Epithelial cell of proximal tubule (primary cell): ENCODE results near the gene TEX26. TPM values are rescaled to one million over a fixed set of nuclear protein-coding genes. Genes with fewer than 3 reads are reported as not detected.

ENCODE experiments used
- DNase-seq: peaks from one replicate; pipeline ENCODE4 v3.0.0-alpha.2; 2011; ENCODE audit warnings: low read depth
- H3K4me3 ChIP-seq: 2 replicates; pipeline ENCODE4 v1.5.1; 2011; ENCODE audit warnings: low read depth, mild to moderate bottlenecking, low read length
- total RNA-seq: library from RNA; depleted of rRNA; stranded (reverse); fragments of >200 nt; gene quantifications from 2 replicates; pipeline ENCODE4 v1.2.3, GENCODE V29; 2015
- TF ChIP-seq, protein P1 (sequence below): conservative IDR thresholded peaks from 2 replicates; pipeline ENCODE4 v1.5.1; 2012; ENCODE audit warnings: low read depth, mild to moderate bottlenecking, low read length

Gene TEX26
- total RNA-seq, result not detected in 2 replicates

DNA sequence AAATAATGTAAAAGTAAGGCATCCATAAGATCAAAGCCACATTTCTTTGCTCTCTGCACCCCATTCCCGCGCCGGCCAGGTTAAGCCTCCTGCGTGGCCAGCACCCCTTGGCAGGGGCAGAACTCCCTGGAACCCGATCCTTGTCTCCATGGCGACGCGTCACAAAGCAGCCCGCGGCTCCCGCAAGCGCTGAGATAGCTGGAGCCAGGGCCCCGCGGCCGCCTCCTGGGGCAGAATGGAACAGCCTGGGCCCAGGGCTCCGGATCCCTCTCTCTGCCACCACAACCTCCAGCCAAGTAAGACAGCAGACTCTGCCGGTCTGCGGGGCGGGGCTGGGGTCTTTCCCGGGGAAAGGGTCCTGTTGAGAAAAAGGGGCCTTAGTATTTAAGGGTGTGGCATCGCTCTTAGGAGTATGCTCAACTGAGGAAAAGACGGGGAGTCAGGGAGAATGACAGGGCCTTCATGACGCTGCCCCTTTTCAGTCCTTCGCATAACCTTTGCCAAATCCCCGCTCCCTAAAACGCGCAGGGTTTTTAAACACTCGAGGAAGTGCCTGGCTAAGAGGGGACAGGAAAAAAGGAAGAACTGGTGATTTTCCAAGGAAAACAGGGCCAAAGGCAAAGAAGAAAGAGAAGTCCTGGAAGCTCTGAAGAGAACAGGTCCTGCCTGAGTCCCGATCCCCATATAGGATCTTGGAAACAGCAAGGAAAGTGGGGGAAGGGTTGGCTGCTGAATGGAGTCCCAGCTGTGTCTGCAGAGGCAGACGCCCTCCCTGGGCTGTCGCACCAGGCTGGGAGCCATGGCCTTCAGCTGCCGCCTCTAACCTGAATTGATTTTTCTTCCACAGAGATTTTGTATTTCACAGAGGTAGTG lies at the start of gene TEX26:
Gene TEX26, plus strand, starts transcription at position 176 of the 873 bp plus-strand sequence. Its CDS starts 60 bp downstream, at position 236.
- TF ChIP-seq, protein P1, sequence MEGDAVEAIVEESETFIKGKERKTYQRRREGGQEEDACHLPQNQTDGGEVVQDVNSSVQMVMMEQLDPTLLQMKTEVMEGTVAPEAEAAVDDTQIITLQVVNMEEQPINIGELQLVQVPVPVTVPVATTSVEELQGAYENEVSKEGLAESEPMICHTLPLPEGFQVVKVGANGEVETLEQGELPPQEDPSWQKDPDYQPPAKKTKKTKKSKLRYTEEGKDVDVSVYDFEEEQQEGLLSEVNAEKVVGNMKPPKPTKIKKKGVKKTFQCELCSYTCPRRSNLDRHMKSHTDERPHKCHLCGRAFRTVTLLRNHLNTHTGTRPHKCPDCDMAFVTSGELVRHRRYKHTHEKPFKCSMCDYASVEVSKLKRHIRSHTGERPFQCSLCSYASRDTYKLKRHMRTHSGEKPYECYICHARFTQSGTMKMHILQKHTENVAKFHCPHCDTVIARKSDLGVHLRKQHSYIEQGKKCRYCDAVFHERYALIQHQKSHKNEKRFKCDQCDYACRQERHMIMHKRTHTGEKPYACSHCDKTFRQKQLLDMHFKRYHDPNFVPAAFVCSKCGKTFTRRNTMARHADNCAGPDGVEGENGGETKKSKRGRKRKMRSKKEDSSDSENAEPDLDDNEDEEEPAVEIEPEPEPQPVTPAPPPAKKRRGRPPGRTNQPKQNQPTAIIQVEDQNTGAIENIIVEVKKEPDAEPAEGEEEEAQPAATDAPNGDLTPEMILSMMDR, result no peak
- no peak for DNase-seq
- H3K4me3 ChIP-seq, result no peak within 1 kb of the TSS

DNA sequence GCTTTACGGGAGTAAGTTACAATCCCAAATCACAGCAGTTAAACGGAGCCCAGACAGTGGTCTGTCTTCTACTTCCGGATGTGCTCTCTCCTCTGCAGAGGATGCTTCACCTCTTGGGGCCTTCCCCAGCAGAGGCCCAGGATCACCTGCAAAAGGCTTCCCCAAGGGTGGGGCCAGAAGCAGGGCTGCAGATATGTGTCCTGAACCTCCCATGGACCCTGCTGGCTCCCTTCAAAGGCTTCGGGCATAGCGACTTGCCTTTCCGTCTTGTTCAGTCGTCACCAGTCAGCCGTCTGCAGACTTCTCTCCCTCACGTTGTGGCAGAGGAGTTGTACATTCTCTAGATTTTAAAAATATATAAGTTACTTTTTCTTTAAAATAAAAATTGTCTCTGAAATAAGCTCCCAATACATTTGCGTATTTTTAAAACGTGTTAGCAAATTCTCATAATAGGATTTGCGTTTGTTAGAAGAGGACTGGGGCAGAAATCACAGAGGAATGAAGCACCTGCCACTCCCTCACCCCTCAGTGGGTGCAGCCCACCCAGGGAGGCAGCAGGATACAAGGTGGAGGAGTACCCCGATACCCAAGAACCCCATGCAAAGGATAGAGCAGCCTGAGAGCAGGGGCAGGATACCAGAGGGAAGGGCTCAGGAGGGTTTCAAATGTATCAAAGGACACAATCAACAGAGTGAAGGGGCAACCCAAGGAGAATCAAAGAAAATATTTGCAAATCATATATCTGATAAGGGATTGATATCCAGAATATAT lies 49.3 kb upstream of the TEX26 start:
- no peak overlapping the region for H3K4me3 ChIP-seq
- TF ChIP-seq, protein P1, result no peak
- no peak for DNase-seq

DNA sequence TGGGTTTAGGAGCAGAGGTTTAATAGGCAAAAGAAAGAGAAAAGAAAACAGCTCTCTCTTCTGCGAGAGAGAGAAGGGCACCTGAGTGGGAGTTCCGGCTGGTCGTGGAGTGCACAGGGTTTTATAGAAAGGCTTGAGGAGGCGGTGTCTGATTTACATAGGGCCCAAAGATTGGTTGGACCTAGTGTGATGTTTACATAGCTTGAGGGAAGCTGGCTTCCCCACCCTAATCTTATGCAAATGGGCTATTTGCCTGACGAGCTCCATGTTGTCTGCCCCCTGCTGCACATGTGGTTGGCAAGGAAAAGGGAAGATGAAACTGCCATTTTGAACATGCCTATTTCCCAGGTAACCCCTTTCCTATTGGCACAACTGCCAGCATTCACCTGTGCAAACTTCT lies 47.9 kb upstream of the TEX26 start:
- no peak for DNase-seq
- TF ChIP-seq, protein P1, result no peak
- no peak overlapping the region for H3K4me3 ChIP-seq

DNA sequence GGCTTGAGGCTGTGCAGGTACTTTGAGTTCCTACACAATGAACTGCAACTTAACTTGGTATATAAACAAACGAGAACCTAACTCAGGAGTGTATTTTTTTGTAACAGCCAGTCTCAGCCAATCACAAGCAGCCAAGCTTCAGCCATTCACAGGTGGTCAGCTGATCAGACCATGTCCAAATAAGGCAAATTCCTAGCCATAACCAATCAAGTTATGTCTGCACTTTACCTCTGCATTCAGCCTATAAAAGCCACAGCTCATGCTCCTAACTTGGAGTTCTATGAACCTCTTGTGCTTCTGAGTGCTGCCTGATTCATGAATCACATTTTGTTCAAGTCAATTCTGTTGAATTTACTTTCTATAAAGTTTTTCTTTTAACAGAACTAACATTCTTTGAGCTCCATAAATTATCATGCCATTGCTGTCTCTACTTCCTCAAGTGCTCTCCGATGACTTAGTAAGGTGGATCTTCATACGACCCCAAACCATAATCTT lies 43.2 kb upstream of the TEX26 start:
- no peak overlapping the region for H3K4me3 ChIP-seq
- TF ChIP-seq, protein P1, result no peak
- no peak for DNase-seq

DNA sequence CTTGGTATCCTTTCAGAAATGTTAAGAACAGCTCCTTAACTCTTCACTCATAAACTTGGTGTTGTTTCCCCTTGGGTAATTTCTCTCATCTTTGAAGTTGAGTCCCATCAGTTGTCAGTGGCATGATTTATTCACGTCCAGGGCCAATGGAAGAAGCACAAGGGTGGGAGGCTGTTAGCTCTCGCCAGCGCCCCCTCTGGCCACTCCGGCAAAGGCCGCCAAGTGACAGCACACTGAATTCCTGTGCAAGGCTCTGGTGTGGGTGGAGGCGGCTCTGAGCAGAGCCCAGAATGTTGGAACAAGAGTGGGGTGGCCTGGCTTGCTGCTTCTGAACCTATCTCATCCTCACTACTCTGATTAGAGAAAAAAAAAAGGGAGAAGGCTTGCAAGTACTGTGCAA lies 39.5 kb upstream of the TEX26 start:
- DNase-seq, result no peak
- no peak overlapping the region for H3K4me3 ChIP-seq
- TF ChIP-seq, protein P1, result peak; percentile 65

DNA sequence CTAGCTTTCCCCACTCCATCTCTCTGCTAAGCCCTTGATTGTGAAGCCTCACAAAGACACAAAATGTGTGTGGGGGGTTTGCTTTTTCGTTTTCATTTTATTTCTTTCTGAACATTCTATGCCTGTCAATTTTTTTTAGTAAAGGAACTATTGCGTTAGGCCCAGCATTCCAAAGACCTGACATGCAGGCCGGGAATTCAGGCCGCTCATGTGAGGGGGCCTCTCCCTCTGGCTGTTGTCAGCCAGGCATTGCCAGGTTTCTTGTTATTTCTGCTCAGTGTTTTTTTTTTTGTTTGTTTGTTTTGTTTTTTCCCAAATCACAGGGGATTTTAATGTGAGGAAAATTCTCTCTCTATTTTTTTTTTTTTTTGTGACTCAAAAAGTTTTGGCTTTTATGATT lies 36.7 kb upstream of the TEX26 start:
- DNase-seq, result no peak
- TF ChIP-seq, protein P1, result no peak
- H3K4me3 ChIP-seq, result no peak overlapping the region
